Measurements from ENCODE around the gene AFAP1. TPM values are rescaled to one million over a fixed set of nuclear protein-coding genes. Genes with fewer than 3 reads are reported as not detected.
A peak's percentile ranks its signal among the peaks of the same experiment; 100 is the strongest.

The AFAP1 gene
- total RNA-seq, 2 donors from 2014 or later = 18.2 to 22.5 TPM

GRCh38 chr4:7874838-7875237 lies 64.8 kb downstream of the AFAP1 start:
- Histone ChIP-seq H3K27me3 (ENCODE audit: control insufficient read depth, insufficient read depth, low read length, poor library complexity, severe bottlenecking) (no peaks in the 10 kb centered on the region), H3K36me3 (ENCODE audit: control insufficient read depth, insufficient read depth, low read length) (peaks cover 20% of the 10 kb centered on the region), H3K4me3 (ENCODE audit: low read length) (no peak overlapping the region), H3K4me1 (ENCODE audit: control insufficient read depth, insufficient read depth, low read length) (peaks cover 3% of the 10 kb centered on the region), H3K27ac (ENCODE audit: low read depth, low read length) (no peak overlapping the region), H3K9ac (ENCODE audit: extremely low read depth, low read length, poor library complexity, severe bottlenecking) (no peak overlapping the region), H3K9me3 (ENCODE audit: control insufficient read depth, low read length) (peaks cover 21% of the 10 kb centered on the region)
- H3K4me1 Mint-ChIP-seq = peaks cover 4% of the 10 kb centered on the region
- H3K36me3 Mint-ChIP-seq (ENCODE audit: low read depth) = peaks cover 27% of the 10 kb centered on the region
- no peak overlapping the region for H3K4me3 Mint-ChIP-seq
- no peak for TF ChIP-seq CTCF (conservative IDR thresholded peaks at IDR 0.05)
- no peak overlapping the region for H3K27ac Mint-ChIP-seq
- peaks cover 15% of the 10 kb centered on the region for H3K9me3 Mint-ChIP-seq
- WGBS, 2 experiments (ENCODE audit: insufficient coverage in 1 of 2, insufficient read length in 1 of 2) = 96 to 100% methylated on average over 1 to 3 of the region's 3 CpGs
- DNase-seq = no peak
- H3K27me3 Mint-ChIP-seq (ENCODE audit: insufficient read depth) = no peaks in the 10 kb centered on the region

- no peak overlapping the region for H3K27ac ChIP-seq (ENCODE audit: low read depth, low read length)
- Mint-ChIP-seq H3K27ac (no peak overlapping the region), H3K4me3 (no peak overlapping the region), H3K4me1 (peaks cover 3% of the 10 kb centered on the region), H3K36me3 (ENCODE audit: low read depth) (peaks cover 31% of the 10 kb centered on the region), H3K27me3 (ENCODE audit: insufficient read depth) (no peaks in the 10 kb centered on the region), H3K9me3 (peaks cover 15% of the 10 kb centered on the region)
- H3K36me3 ChIP-seq (ENCODE audit: control insufficient read depth, insufficient read depth, low read length) = peaks cover 20% of the 10 kb centered on the region
- H3K4me1 ChIP-seq (ENCODE audit: control insufficient read depth, insufficient read depth, low read length) = peaks cover 3% of the 10 kb centered on the region
- peak overlapping the region; percentile 12 for H3K4me3 ChIP-seq (ENCODE audit: low read length)
- no peak for DNase-seq
- WGBS, 2 experiments (ENCODE audit: insufficient coverage in 1 of 2, insufficient read length in 1 of 2) = 91% methylated on average over 1 of the region's 1 CpG; no CpG with 5 or more reads in 1 of the 2 experiments
- H3K9me3 ChIP-seq (ENCODE audit: control insufficient read depth, low read length) = peaks cover 21% of the 10 kb centered on the region
- H3K27me3 ChIP-seq (ENCODE audit: control insufficient read depth, insufficient read depth, low read length, poor library complexity, severe bottlenecking) = no peaks in the 10 kb centered on the region
- TF ChIP-seq CTCF (conservative IDR thresholded peaks at IDR 0.05) = no peak
- no peak overlapping the region for H3K9ac ChIP-seq (ENCODE audit: extremely low read depth, low read length, poor library complexity, severe bottlenecking)
Measured at GRCh38 chr4:7873881-7874280, 65.8 kb downstream of the AFAP1 start.

GRCh38 chr4:7872264-7872771 lies 67.3 kb downstream of the AFAP1 start:
- H3K4me1 Mint-ChIP-seq = peaks cover 3% of the 10 kb centered on the region
- peaks cover 21% of the 10 kb centered on the region for H3K9me3 ChIP-seq (ENCODE audit: control insufficient read depth, low read length)
- H3K9ac ChIP-seq (ENCODE audit: extremely low read depth, low read length, poor library complexity, severe bottlenecking) = no peak overlapping the region
- no peak overlapping the region for H3K27ac ChIP-seq (ENCODE audit: low read depth, low read length)
- no peak for DNase-seq
- H3K4me3 ChIP-seq (ENCODE audit: low read length) = no peak overlapping the region
- peaks cover 15% of the 10 kb centered on the region for H3K9me3 Mint-ChIP-seq
- no peaks in the 10 kb centered on the region for H3K27me3 Mint-ChIP-seq (ENCODE audit: insufficient read depth)
- no peak for TF ChIP-seq CTCF (conservative IDR thresholded peaks at IDR 0.05)
- H3K36me3 Mint-ChIP-seq (ENCODE audit: low read depth) = peaks cover 41% of the 10 kb centered on the region
- H3K27me3 ChIP-seq (ENCODE audit: control insufficient read depth, insufficient read depth, low read length, poor library complexity, severe bottlenecking) = no peaks in the 10 kb centered on the region
- no peak overlapping the region for H3K27ac Mint-ChIP-seq
- WGBS, 2 experiments (ENCODE audit: insufficient coverage in 1 of 2, insufficient read length in 1 of 2) = 90 to 93% methylated on average over 3 to 4 of the region's 4 CpGs
- no peak overlapping the region for H3K4me3 Mint-ChIP-seq
- H3K4me1 ChIP-seq (ENCODE audit: control insufficient read depth, insufficient read depth, low read length) = peaks cover 3% of the 10 kb centered on the region
- peaks cover 32% of the 10 kb centered on the region for H3K36me3 ChIP-seq (ENCODE audit: control insufficient read depth, insufficient read depth, low read length)
